T-helper 2 cell treated with Interferon-gamma antibody and Interleukin-4, amounts not matched to agents 5 μg/mL and 100 μg/mL, for 36 hours (primary cell): Measurements from ENCODE around the gene PTPN14.

Source experiments
- DNase-seq: peaks from one replicate; pipeline ENCODE4 v3.0.0; 2021; ENCODE audit warnings: low spot score
- H3K27ac Mint-ChIP-seq: one replicate; pipeline ENCODE4 v1.8.0; 2021; ENCODE audit warnings: mild to moderate bottlenecking, mixed read lengths
- H3K27me3 Mint-ChIP-seq: one replicate; pipeline ENCODE4 v1.8.0; 2021; ENCODE audit warnings: low read depth, mixed read lengths
- H3K36me3 Mint-ChIP-seq: one replicate; pipeline ENCODE4 v1.8.0; 2021; ENCODE audit warnings: low read depth, mixed read lengths
- H3K4me1 Mint-ChIP-seq: one replicate; pipeline ENCODE4 v1.8.0; 2021; ENCODE audit warnings: low read depth, mixed read lengths
- H3K4me3 Mint-ChIP-seq: one replicate; pipeline ENCODE4 v1.8.0; 2022; ENCODE audit warnings: mild to moderate bottlenecking, moderate library complexity, mixed read lengths
- H3K9me3 Mint-ChIP-seq: one replicate; pipeline ENCODE4 v1.8.0; 2021; ENCODE audit warnings: mixed read lengths

Gene PTPN14

GRCh38 chr1:214447557-214447871 is 103.9 kb downstream of the PTPN14 start:
- Mint-ChIP-seq H3K4me3 (no peak overlapping the region), H3K27me3 (no peaks in the 10 kb centered on the region), H3K9me3 (peaks cover 4% of the 10 kb centered on the region), H3K36me3 (peaks cover 18% of the 10 kb centered on the region), H3K4me1 (peaks cover 68% of the 10 kb centered on the region), H3K27ac (peak overlapping the region; percentile 66)
- no peak for DNase-seq

GRCh38 chr1:214446772-214447556 is 104.4 kb downstream of the PTPN14 start:
- no peak for DNase-seq
- Mint-ChIP-seq H3K27me3 (no peaks in the 10 kb centered on the region), H3K4me1 (peaks cover 62% of the 10 kb centered on the region), H3K27ac (peak overlapping the region; percentile 89), H3K4me3 (no peak overlapping the region), H3K36me3 (peaks cover 18% of the 10 kb centered on the region), H3K9me3 (peaks cover 4% of the 10 kb centered on the region)

GRCh38 chr1:214445831-214446614 is 105.4 kb downstream of the PTPN14 start:
- Mint-ChIP-seq H3K27ac (peak overlapping the region; percentile 89), H3K4me1 (peaks cover 63% of the 10 kb centered on the region), H3K27me3 (no peaks in the 10 kb centered on the region), H3K9me3 (peaks cover 4% of the 10 kb centered on the region), H3K36me3 (peaks cover 16% of the 10 kb centered on the region), H3K4me3 (peak overlapping the region; percentile 37)
- peak; percentile 42 for DNase-seq

- Mint-ChIP-seq H3K36me3 (peaks cover 13% of the 10 kb centered on the region), H3K4me1 (peaks cover 66% of the 10 kb centered on the region), H3K27me3 (no peaks in the 10 kb centered on the region), H3K27ac (peak overlapping the region; percentile 89), H3K4me3 (peak overlapping the region; percentile 30), H3K9me3 (peaks cover 4% of the 10 kb centered on the region)
- DNase-seq, result no peak
Observed at GRCh38 chr1:214445199-214445598, 106.2 kb downstream of the PTPN14 start.

- no peak for DNase-seq
- H3K4me3 Mint-ChIP-seq, result peak overlapping the region; percentile 30
- H3K27me3 Mint-ChIP-seq, result no peaks in the 10 kb centered on the region
- H3K9me3 Mint-ChIP-seq, result peaks cover 4% of the 10 kb centered on the region
- H3K27ac Mint-ChIP-seq, result peak overlapping the region; percentile 89
- peaks cover 12% of the 10 kb centered on the region for H3K36me3 Mint-ChIP-seq
- H3K4me1 Mint-ChIP-seq, result peaks cover 72% of the 10 kb centered on the region
Observed at GRCh38 chr1:214444182-214444939, 107.0 kb downstream of the PTPN14 start.

- no peaks in the 10 kb centered on the region for H3K27me3 Mint-ChIP-seq
- peak overlapping the region; percentile 70 for H3K4me3 Mint-ChIP-seq
- peaks cover 74% of the 10 kb centered on the region for H3K4me1 Mint-ChIP-seq
- peak; percentile 69 for DNase-seq
- peak overlapping the region; percentile 91 for H3K27ac Mint-ChIP-seq
- no peaks in the 10 kb centered on the region for H3K9me3 Mint-ChIP-seq
- H3K36me3 Mint-ChIP-seq, result no peaks in the 10 kb centered on the region
Observed at GRCh38 chr1:214441119-214441518, 110.3 kb downstream of the PTPN14 start.

- Mint-ChIP-seq H3K4me3 (peak overlapping the region; percentile 70), H3K4me1 (peaks cover 69% of the 10 kb centered on the region)
Observed at GRCh38 chr1:214440219-214440965, 111.0 kb downstream of the PTPN14 start.

GRCh38 chr1:214439352-214440119 is 111.9 kb downstream of the PTPN14 start:
- Mint-ChIP-seq H3K4me1 (peaks cover 65% of the 10 kb centered on the region), H3K27me3 (no peaks in the 10 kb centered on the region), H3K9me3 (peaks cover 5% of the 10 kb centered on the region), H3K4me3 (peak overlapping the region; percentile 70), H3K36me3 (peaks cover 7% of the 10 kb centered on the region), H3K27ac (peak overlapping the region; percentile 91)
- peak; percentile 82 for DNase-seq

More at GRCh38 chr1:214440219-214440965, 111.0 kb downstream of the PTPN14 start:
- no peak for DNase-seq
- H3K27ac Mint-ChIP-seq, result peak overlapping the region; percentile 91
- peaks cover 3% of the 10 kb centered on the region for H3K36me3 Mint-ChIP-seq
- H3K9me3 Mint-ChIP-seq, result peaks cover 5% of the 10 kb centered on the region
- H3K27me3 Mint-ChIP-seq, result no peaks in the 10 kb centered on the region

GRCh38 chr1:214438530-214438929 is 112.9 kb downstream of the PTPN14 start:
- Mint-ChIP-seq H3K4me3 (peak overlapping the region; percentile 70), H3K9me3 (peaks cover 5% of the 10 kb centered on the region), H3K27ac (peak overlapping the region; percentile 91), H3K4me1 (peaks cover 64% of the 10 kb centered on the region), H3K36me3 (peaks cover 12% of the 10 kb centered on the region), H3K27me3 (no peaks in the 10 kb centered on the region)
- no peak for DNase-seq

GRCh38 chr1:214438075-214438474 is 113.3 kb downstream of the PTPN14 start:
- H3K36me3 Mint-ChIP-seq, result peaks cover 15% of the 10 kb centered on the region
- H3K4me3 Mint-ChIP-seq, result peak overlapping the region; percentile 70
- no peak for DNase-seq
- H3K9me3 Mint-ChIP-seq, result peaks cover 5% of the 10 kb centered on the region
- peaks cover 64% of the 10 kb centered on the region for H3K4me1 Mint-ChIP-seq
- H3K27ac Mint-ChIP-seq, result peak overlapping the region; percentile 91
- H3K27me3 Mint-ChIP-seq, result no peaks in the 10 kb centered on the region

- Mint-ChIP-seq H3K4me1 (peaks cover 60% of the 10 kb centered on the region), H3K9me3 (peaks cover 5% of the 10 kb centered on the region), H3K27me3 (no peaks in the 10 kb centered on the region), H3K4me3 (no peak overlapping the region), H3K27ac (no peak overlapping the region), H3K36me3 (peaks cover 17% of the 10 kb centered on the region)
- no peak for DNase-seq
Observed at GRCh38 chr1:214435867-214436266, 115.5 kb downstream of the PTPN14 start.

GRCh38 chr1:214432245-214432644 is 119.2 kb downstream of the PTPN14 start:
- H3K36me3 Mint-ChIP-seq, result peaks cover 27% of the 10 kb centered on the region
- no peaks in the 10 kb centered on the region for H3K27me3 Mint-ChIP-seq
- H3K4me1 Mint-ChIP-seq, result peaks cover 56% of the 10 kb centered on the region
- no peak overlapping the region for H3K27ac Mint-ChIP-seq
- H3K9me3 Mint-ChIP-seq, result peaks cover 5% of the 10 kb centered on the region
- no peak overlapping the region for H3K4me3 Mint-ChIP-seq
- no peak for DNase-seq
